Fibroblast of the conjunctiva (primary cell): ENCODE measurements around the gene PARS2.

Experiments
- DNase-seq: peaks from one replicate; pipeline ENCODE4 v3.0.0-alpha.2; 2010; ENCODE audit warnings: low read depth

PARS2 gene

GRCh38 chr1:54774820-54775498 lies 10.6 kb upstream of the PARS2 start:
- DNase-seq: no peak

GRCh38 chr1:54772951-54773350 lies 8.6 kb upstream of the PARS2 start:
- DNase-seq: no peak

GRCh38 chr1:54768093-54768492 lies 3.8 kb upstream of the PARS2 start:
- DNase-seq: no peak

GRCh38 chr1:54767526-54767925 lies 3.2 kb upstream of the PARS2 start:
- DNase-seq: no peak

- no peak for DNase-seq
Observed at GRCh38 chr1:54766726-54767125, 2.4 kb upstream of the PARS2 start.

- DNase-seq: no peak
Observed at GRCh38 chr1:54764922-54765561, 719 bp upstream of the PARS2 start.

GRCh38 chr1:54763816-54764132 lies 549 bp downstream of the PARS2 start:
- no peak for DNase-seq

- DNase-seq: no peak
Observed at GRCh38 chr1:54758678-54759348, 5.5 kb downstream of the PARS2 start.

GRCh38 chr1:54757833-54758232 lies 6.5 kb downstream of the PARS2 start:
- DNase-seq: no peak

GRCh38 chr1:54754486-54755285 lies 9.6 kb downstream of the PARS2 start:
- DNase-seq: no peak

- no peak for DNase-seq
Observed at GRCh38 chr1:54754045-54754444, 10.3 kb downstream of the PARS2 start.

- no peak for DNase-seq
Observed at GRCh38 chr1:54751426-54751825, 12.9 kb downstream of the PARS2 start.

- DNase-seq: no peak
Observed at GRCh38 chr1:54750596-54750995, 13.7 kb downstream of the PARS2 start.

- no peak for DNase-seq
Observed at GRCh38 chr1:54748094-54748835, 16.1 kb downstream of the PARS2 start.

GRCh38 chr1:54745864-54746263 lies 18.5 kb downstream of the PARS2 start:
- DNase-seq: no peak

GRCh38 chr1:54745274-54745673 lies 19.0 kb downstream of the PARS2 start:
- DNase-seq: no peak

GRCh38 chr1:54744696-54745095 lies 19.6 kb downstream of the PARS2 start:
- no peak for DNase-seq

- DNase-seq: no peak
Observed at GRCh38 chr1:54743416-54744226, 20.7 kb downstream of the PARS2 start.

- DNase-seq: no peak
Observed at GRCh38 chr1:54742282-54742681, 22.0 kb downstream of the PARS2 start.

GRCh38 chr1:54741531-54741930 lies 22.8 kb downstream of the PARS2 start:
- no peak for DNase-seq

- DNase-seq: no peak
Observed at GRCh38 chr1:54738244-54738643, 26.1 kb downstream of the PARS2 start.
